Body of pancreas (tissue), 4 donors: ENCODE data around the gene STAT5B. TPM values are rescaled to one million over a fixed set of nuclear protein-coding genes. Genes with fewer than 3 reads are reported as not detected.
A peak's percentile ranks its signal among the peaks of the same experiment; 100 is the strongest.

ENCODE experiments used
- ATAC-seq: fragments of 150-250 bp; one replicate; pipeline ENCODE4 v1.9.1; 2016
- DNase-seq, 4 donors: peaks; one replicate each; pipeline ENCODE4 v3.0.0-alpha.2; 2019
- H3K27ac ChIP-seq, 4 donors: fragments of 200-600 bp; sonication (generic); 1 replicate in 3 of 4; 2 replicates in 1 of 4; pipeline versions ENCODE4 v1.5.1 to v1.6.1; 2016 to 2019; ENCODE audit warnings: mild to moderate bottlenecking in 1 of 4, mixed read lengths in 1 of 4, moderate library complexity in 1 of 4
- H3K27me3 ChIP-seq, 2 donors: fragments of 200-600 bp; sonication (generic); one replicate each; pipeline ENCODE4 v1.6.0; 2016; ENCODE audit warnings: mild to moderate bottlenecking in 1 of 2
- H3K36me3 ChIP-seq, 2 donors: fragments of 200-600 bp; sonication (generic); replicated peaks in 1 of 2; 2 replicates each; pipeline ENCODE4 v1.5.1; 2016; ENCODE audit warnings: low read depth in 2 of 2; ENCODE audit not compliant: insufficient read depth in 1 of 2
- H3K4me1 ChIP-seq: fragments of 200-600 bp; sonication (generic); one replicate; pipeline ENCODE4 v1.6.0; 2016
- H3K4me3 ChIP-seq, 2 donors: fragments of 200-600 bp; sonication (generic); 1 replicate in 1 of 2; 2 replicates in 1 of 2; pipeline ENCODE4 v1.5.1; 2016 to 2019
- H3K9me3 ChIP-seq, 3 donors: fragments of 200-600 bp; sonication (generic); 1 replicate in 2 of 3; 2 replicates in 1 of 3; pipeline ENCODE4 v1.5.1; 2016
- POLR2A ChIP-seq, 3 donors: fragments of 450-650 bp; IDR thresholded peaks; one replicate each; pipeline ENCODE4 v1.6.1; 2016; ENCODE audit warnings: antibody characterized with exemption in 3 of 3, mild to moderate bottlenecking in 2 of 3
- WGBS, 2 donors: methylation state at CpG; one replicate each; pipeline ENCODE4 v1.1.5; 2017; 5-methylcytosine and 5-hydroxymethylcytosine counted together
- intact Hi-C: fragments of 100-400 bp; cut with DNase I; formaldehyde crosslinking; loops from one replicate; pipeline ENCODE4 v1.15.1; 2023
- total RNA-seq, 2 donors: library from RNA; depleted of rRNA; stranded (reverse); fragments of >200 nt; gene quantifications; one replicate each; pipeline ENCODE4 v1.1.0, GENCODE V29; 2016
- TF ChIP-seq, protein P1 (sequence below), 7 experiments: fragments of 450-650 bp in 4 of 7; fragments of 200-600 bp in 3 of 7; sonication (generic) in 3 of 7; IDR thresholded peaks; one replicate each; pipeline ENCODE4 v1.5.1; 2016 to 2019; ENCODE audit warnings: antibody characterized with exemption in 7 of 7

Gene STAT5B
- total RNA-seq, 2 donors from 2014 or later = 35.3 TPM

DNA sequence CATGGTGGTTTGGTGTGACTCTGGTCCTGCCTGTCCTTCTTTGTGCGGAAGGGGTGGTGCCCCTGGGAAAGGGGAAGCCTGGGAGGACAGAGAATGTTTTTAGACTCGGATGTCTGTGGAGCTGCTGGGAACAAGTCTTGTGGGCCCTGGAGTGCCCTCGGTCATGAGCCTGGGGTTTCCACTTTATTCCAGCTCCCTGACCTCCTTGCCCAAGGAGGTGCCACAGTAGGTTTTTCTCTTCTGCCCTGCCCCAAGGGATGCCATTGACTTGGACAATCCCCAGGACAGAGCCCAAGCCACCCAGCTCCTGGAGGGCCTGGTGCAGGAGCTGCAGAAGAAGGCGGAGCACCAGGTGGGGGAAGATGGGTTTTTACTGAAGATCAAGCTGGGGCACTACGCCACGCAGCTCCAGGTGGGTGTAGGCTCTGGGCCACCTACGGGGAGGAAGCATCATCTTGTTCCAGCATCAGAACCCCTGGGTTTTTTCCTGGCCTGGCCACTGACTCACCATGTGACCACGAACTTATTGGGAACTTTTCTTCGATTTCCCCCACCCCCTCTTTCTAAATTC is 13.5 kb upstream of the STAT5B start:
- TF ChIP-seq, protein P1, sequence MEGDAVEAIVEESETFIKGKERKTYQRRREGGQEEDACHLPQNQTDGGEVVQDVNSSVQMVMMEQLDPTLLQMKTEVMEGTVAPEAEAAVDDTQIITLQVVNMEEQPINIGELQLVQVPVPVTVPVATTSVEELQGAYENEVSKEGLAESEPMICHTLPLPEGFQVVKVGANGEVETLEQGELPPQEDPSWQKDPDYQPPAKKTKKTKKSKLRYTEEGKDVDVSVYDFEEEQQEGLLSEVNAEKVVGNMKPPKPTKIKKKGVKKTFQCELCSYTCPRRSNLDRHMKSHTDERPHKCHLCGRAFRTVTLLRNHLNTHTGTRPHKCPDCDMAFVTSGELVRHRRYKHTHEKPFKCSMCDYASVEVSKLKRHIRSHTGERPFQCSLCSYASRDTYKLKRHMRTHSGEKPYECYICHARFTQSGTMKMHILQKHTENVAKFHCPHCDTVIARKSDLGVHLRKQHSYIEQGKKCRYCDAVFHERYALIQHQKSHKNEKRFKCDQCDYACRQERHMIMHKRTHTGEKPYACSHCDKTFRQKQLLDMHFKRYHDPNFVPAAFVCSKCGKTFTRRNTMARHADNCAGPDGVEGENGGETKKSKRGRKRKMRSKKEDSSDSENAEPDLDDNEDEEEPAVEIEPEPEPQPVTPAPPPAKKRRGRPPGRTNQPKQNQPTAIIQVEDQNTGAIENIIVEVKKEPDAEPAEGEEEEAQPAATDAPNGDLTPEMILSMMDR (IDR thresholded peaks at IDR 0.05) = no peak
- peak in 1 of 4 donors; percentile 11 for DNase-seq
- Histone ChIP-seq H3K4me3 (no peak overlapping the region), H3K27ac (peak overlapping the region in 2 of 4 donors; percentile 78 to 85), H3K27me3 (no peaks in the 10 kb centered on the region), H3K4me1 (peaks cover 27% of the 10 kb centered on the region), H3K36me3 (no peaks in the 10 kb centered on the region), H3K9me3 (no peaks in the 10 kb centered on the region)
- ATAC-seq = no peak
- WGBS, 2 donors = 84 to 87% methylated on average over 9 of the region's 9 CpGs
- intact Hi-C loops = no loop called here

- 52 to 76% methylated on average over 15 to 44 of the region's 44 CpGs for WGBS, 2 donors
- no peaks in the 10 kb centered on the region for H3K27me3 ChIP-seq
- intact Hi-C loops = no loop called here
Observed at GRCh38 chr17:42288803-42289610, 12.8 kb upstream of the STAT5B start.

GRCh38 chr17:42287977-42288802 is 12.0 kb upstream of the STAT5B start, which contains the start of gene STAT5A:
Gene STAT5A, plus strand, starts transcription at chr17:42288498. Its CDS starts 914 bp downstream, at chr17:42289412.
- Histone ChIP-seq H3K36me3 (no peaks in the 10 kb centered on the region), H3K4me1 (peaks cover 27% of the 10 kb centered on the region)
- DNase-seq = peak; percentile 86 to 94 (median 90)

More at GRCh38 chr17:42288803-42289610, 12.8 kb upstream of the STAT5B start:
- peak overlapping the region; percentile 38 to 54 for H3K4me3 ChIP-seq
- ATAC-seq = no peak
- no peaks in the 10 kb centered on the region for H3K36me3 ChIP-seq
- peak overlapping the region; percentile 8 to 85 (median 70) for H3K27ac ChIP-seq
- TF ChIP-seq POLR2A (IDR thresholded peaks at IDR 0.05) = no peak
- TF ChIP-seq, protein P1 (IDR thresholded peaks at IDR 0.05) = no peak
- H3K9me3 ChIP-seq = no peaks in the 10 kb centered on the region
- DNase-seq = peak; percentile 46 to 70 (median 64)
- H3K4me1 ChIP-seq = peaks cover 27% of the 10 kb centered on the region

GRCh38 chr17:42287305-42287976 is 11.2 kb upstream of the STAT5B start:
- ATAC-seq = no peak
- Histone ChIP-seq H3K4me3 (peak overlapping the region in 1 of 2 donors; percentile 38), H3K27ac (peak overlapping the region in 3 of 4 donors; percentile 62 to 85 (median 78)), H3K4me1 (peaks cover 27% of the 10 kb centered on the region), H3K9me3 (no peaks in the 10 kb centered on the region), H3K27me3 (no peaks in the 10 kb centered on the region), H3K36me3 (no peaks in the 10 kb centered on the region)
- intact Hi-C loops = no loop called here
- 52 to 75% methylated on average over 12 to 14 of the region's 14 CpGs for WGBS, 2 donors
- TF ChIP-seq, protein P1 (IDR thresholded peaks at IDR 0.05) = no peak
- no peak for TF ChIP-seq POLR2A (IDR thresholded peaks at IDR 0.05)
- peak in 3 of 4 donors; percentile 15 to 24 (median 20) for DNase-seq

More at GRCh38 chr17:42287977-42288802, 12.0 kb upstream of the STAT5B start, which contains the start of gene STAT5A:
- Histone ChIP-seq H3K4me3 (peak within 1 kb of the TSS; percentile 38 to 54), H3K27me3 (no peaks in the 10 kb centered on the region), H3K9me3 (no peaks in the 10 kb centered on the region), H3K27ac (peak within 1 kb of the TSS; percentile 8 to 85 (median 70))
- ATAC-seq = peak; percentile 96
- WGBS, 2 donors = 6 to 35% methylated on average over 17 to 79 of the region's 88 CpGs
- TF ChIP-seq, protein P1 (IDR thresholded peaks at IDR 0.05) = peak in 1 of 7 experiments; percentile 1
- peak; percentile 70 to 79 (median 71) for TF ChIP-seq POLR2A (IDR thresholded peaks at IDR 0.05)
- intact Hi-C loops = no loop called here
